Ammon's horn (tissue), 1 donor: Measurements from ENCODE around the gene KIF25.
A peak's percentile ranks its signal among the peaks of the same experiment; 100 is the strongest.

Experiments
- DNase-seq: peaks from one replicate; pipeline ENCODE4 v3.0.0-alpha.2; 2016; ENCODE audit warnings: low spot score

KIF25 gene

DNA sequence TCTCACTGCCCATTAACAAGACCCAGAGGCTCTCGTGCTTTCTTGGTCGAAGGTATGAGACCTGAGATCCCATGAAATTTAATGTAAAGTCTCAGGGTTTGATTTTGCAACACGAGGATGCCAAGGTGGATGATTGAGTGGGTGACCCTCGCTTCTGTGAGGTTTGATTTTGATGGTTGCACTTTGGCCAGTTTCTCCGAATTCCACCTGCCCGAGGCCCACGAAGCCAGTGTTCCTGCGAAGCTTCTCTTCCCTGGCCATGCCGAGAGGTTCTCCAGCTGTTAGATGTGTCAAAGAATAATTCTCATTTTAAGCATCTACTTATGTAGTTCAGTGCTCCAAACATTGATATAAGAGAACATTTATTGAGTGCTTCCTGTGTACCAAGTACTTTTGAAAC is at the start of gene KIF25:
Gene KIF25 (plus strand): TSS at position 30 of the 400 bp plus-strand sequence. CDS start 31,915 bp downstream, outside the sequence.
- DNase-seq: no peak

- no peak for DNase-seq
Observed at GRCh38 chr6:167947716-167948115, 49.8 kb upstream of the KIF25 start.

DNA sequence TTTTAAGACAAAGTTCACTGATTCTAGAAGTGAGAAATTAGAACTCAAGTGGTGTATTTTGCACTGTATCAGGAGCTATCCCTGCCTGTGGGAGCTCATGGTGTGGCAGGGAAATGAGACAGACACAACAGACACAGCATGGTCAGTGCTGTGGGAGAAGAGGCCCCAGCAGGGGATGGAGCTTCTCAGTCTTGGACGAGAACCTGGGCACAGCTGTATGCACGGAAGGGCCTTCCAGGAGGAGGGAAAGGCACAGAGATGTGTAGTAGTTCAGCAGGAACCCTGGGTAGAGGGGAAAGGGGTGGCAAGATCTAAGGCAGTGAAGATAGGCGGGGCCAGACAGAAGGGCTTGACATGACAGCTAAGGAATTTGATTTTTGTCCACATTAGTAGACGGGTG is 48.8 kb upstream of the KIF25 start:
- no peak for DNase-seq

DNA sequence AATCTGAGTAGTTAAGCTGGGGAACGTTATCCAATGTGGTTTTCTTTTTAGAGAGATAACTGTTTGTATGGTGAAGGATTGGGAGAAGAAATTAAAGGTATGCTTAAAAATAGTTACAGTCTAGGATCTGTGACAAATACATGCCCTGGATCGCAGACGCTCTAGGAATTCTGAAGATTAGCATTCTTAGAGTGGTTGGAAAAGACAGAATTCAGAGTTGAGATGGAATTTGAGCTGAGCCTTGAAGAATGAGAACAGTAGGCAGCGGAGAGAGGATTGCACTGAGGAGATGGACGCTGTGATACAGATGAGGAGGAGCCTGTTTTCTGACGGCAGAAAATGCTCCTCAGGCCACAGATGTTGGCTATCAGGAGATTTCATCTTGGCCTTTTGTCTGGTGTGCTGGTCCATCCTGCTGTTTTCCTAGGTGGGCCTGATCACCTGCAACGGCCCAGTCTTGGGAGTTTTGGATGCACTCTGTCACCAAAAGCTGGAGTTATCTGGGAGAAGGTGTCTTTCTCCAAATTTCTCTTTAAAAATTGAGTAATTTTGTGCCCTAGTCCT is 48.3 kb upstream of the KIF25 start:
- DNase-seq: no peak

DNA sequence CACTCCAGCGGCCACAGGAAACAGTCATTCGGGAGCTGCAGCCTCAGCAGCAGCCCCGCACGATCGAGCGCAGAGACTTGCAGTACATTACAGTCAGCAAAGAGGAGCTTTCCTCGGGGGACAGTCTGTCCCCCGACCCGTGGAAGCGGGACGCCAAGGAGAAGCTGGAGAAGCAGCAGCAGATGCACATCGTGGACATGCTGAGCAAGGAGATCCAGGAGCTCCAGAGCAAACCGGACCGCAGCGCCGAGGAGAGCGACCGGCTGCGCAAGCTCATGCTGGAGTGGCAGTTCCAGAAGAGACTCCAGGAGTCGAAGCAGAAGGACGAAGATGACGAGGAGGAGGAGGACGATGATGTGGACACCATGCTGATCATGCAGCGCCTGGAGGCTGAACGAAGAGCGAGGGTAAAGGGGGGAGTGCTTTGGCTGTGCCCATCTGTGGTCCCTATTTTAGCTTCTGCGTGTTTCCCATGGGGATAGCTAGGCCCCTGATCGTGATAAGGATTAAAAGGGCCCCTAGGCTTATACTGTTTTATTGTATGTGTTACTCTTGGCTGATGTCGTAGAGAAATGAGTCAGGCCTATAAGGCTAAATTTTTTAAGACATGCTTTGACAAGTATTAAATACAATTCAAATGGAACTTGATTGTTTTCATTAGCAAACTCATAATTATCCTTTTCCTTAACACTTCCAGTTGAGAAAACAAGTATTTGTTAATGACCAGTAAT is 45.5 kb upstream of the KIF25 start:
- no peak for DNase-seq

- DNase-seq: no peak
Observed at GRCh38 chr6:167952512-167952859, 45.0 kb upstream of the KIF25 start.

GRCh38 chr6:167953551-167953950 is 43.9 kb upstream of the KIF25 start:
- no peak for DNase-seq

GRCh38 chr6:167954151-167954550 is 43.3 kb upstream of the KIF25 start:
- DNase-seq: no peak

- no peak for DNase-seq
Observed at GRCh38 chr6:167956491-167956890, 41.0 kb upstream of the KIF25 start.

DNA sequence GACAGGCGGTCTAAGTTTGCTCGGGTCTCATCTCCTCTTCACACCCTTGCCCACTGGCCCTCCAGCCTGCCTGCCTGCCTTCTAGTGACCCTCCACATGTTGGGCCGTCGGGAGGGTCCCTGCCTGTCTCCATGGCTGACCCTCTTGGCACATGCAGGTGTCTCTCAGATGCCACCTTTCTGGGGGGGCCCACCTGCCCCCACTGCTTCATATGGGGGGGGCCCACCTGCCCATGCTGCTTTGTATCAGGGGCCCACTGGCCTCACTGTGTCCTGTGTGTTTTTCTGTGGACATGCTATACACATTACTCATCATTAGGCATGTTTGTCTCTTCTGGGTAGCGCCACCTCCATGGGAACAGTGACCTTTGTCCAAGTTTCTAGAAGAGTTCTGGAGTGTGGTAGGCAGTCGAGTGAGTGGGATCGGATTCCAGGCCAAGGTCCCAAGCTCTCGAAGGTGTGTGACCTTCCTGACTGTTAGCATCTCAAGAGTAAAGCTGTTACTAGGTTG is 40.4 kb upstream of the KIF25 start:
- DNase-seq: no peak

DNA sequence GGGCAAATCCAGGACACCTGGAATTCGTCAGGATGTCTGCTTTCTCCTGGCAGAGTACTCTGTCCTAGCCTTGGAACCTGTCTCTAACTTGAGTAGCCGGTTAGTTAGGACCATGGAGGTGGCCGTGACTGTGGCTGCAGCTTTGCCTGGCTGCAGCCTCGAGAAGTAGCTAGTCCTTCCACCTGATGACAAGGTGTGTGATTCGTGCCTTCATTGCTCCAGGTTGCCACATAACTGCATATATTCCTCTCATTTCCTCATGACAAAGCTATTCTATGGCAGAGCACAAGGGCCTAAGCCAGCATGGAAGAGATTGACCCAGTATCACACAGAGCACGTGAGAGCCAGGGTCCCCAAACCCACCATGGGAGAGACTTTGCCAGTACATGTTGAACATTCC is 39.8 kb upstream of the KIF25 start:
- no peak for DNase-seq

DNA sequence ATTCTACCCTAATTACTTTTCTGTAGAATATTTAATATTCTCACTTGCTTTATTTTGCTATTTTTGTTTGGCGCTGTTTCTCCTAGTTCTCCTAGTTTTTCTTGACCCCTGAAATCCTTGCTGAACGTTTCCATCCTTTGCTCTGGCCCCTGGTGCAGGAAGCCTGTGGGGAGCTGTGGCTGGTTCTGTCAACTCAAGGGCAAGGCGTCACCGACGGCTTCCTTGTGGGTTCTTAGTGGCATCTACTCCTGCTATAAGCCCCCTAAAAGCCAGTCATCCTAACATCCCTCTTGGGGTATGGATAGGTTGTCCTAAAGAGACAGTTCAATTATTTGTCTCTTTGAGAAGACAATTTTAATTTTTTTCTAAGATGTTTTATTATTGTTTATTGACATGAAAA is 36.9 kb upstream of the KIF25 start:
- DNase-seq: no peak

DNA sequence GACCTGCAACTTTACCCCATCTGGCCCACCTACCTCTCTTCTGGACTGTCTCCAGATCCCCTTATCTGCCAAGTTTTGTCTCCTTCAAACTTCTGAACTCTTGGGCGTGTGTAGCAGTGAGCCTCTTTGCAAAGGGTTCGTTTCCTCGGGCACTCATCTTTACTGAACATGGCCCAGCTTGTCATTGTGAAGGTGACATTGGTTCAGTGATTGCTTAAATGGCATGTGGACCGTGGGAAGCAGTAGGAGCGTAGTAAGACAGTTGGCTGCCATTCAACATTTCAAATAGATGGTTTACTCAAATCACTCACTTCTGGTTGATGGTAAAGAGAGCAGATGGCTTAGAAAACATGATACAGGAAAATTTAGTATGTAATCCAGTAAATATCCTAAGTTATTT is 34.8 kb upstream of the KIF25 start:
- DNase-seq: peak; percentile 74

GRCh38 chr6:167963589-167964057 is 33.8 kb upstream of the KIF25 start:
- DNase-seq: peak; percentile 65

DNA sequence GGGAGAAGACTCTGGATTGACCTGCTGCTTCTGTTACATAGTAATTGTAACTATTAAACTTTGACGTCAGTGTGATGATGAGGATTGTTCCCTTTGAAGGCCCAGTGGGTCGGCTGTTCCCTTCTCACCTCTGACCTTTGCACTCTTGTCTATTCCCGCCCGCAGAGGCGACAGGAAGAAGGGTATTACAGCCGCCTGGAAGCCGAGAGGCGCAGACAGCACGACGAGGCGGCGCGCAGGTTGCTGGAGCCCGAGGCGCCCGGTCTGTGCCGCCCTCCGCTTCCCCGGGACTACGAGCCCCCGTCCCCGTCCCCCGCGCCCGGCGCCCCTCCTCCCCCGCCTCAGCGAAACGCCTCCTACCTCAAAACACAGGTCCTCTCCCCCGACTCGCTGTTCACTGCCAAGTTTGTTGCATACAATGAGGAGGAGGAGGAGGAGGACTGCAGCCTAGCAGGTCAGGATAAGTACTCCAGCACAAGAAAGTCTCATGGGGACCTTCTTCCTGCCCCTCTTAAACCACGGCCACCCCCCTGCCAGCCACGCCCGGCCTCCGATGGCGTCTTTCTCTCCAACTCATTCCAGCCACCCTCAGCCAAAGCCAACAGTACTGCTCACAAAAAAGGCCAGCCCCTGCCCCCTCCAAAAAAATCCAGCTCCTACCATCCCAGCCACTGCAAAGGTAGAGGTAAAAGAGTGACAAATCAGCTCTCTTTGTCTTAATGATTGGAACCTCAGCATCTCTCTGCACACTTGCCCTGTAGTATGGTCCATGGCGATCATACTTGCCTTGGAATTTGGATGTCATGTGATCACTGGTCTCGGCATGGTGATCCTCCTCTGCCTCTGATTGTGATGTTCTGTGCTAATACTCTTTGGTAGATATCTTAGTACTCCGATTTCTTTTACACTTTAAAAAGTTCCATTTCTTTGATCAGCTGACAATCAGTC is 31.6 kb upstream of the KIF25 start:
- DNase-seq: no peak

DNA sequence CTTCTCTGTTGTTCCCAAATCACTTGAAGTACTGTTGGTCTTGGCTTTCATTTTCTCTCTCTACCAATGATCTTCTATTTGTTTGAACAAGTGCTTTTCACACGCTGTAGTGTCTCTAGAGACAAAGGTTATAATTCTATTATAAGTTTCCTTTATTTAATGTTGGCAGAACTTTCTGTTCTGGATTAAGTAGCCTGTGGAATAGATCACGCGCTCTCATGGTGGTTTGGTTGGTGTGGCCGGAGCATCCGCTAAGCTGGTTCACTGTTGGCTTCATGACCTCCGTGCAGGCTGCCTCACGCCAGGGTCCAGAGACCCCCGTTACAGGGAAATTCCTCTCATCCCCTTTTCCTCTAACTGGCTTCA is 30.9 kb upstream of the KIF25 start:
- no peak for DNase-seq

DNA sequence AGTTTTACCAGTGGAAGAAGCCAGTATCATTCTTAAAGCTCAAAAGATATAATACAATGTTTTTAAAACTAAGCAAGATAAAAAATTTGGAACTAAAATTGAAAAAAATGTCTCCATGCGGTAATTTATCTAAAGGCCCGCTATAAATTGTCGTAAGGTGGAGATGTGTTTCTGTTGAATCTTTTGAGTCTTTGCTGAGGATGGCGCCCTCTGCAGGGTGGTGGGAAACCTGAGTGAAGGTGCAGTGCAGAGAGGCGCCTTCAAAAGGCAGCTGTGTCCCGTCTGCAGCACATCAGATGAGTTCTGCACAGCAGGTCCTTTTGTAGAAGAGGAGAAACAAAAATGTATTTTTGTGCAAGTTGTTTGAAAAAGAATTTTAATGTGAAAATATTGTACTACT is 29.4 kb upstream of the KIF25 start:
- DNase-seq: no peak

DNA sequence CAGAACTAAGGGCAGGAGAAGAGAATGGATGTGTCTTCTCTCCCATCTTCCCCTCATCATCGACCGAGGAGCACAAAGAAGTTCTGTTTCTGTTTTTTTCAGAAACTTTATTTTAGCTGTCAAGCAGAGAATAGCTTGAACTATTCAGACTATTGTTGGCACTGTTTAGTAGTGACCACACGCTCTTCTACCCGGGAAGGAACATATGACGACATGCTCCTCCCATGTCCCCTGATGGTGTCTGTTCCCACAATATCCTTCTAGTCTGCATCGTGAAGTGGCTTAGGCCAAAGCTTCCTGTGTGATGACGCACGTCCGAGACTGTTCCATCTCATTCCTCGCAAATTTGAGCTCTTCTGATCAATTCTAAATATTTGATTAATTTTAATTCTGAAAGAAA is 27.2 kb upstream of the KIF25 start:
- DNase-seq: peak; percentile 76

DNA sequence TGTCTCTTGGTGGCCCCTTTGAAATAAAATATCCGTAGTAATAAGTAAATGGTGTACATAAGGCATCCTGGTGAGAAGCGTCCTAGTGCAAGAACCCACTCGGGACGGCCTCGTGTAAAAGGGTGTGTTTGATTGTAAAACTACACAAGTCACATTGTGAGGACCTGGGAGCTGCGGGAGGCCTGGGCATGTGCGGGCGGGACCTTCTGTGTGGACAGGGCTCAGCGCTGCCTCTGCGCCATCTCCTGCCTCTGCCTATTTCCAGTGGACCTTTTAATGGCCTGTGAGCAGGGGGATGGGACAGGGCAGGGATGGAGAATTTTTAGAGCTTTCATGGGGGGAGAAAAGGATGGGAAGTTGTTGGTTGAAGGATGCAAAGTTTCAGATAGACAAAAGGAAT is 25.3 kb upstream of the KIF25 start:
- DNase-seq: no peak

DNA sequence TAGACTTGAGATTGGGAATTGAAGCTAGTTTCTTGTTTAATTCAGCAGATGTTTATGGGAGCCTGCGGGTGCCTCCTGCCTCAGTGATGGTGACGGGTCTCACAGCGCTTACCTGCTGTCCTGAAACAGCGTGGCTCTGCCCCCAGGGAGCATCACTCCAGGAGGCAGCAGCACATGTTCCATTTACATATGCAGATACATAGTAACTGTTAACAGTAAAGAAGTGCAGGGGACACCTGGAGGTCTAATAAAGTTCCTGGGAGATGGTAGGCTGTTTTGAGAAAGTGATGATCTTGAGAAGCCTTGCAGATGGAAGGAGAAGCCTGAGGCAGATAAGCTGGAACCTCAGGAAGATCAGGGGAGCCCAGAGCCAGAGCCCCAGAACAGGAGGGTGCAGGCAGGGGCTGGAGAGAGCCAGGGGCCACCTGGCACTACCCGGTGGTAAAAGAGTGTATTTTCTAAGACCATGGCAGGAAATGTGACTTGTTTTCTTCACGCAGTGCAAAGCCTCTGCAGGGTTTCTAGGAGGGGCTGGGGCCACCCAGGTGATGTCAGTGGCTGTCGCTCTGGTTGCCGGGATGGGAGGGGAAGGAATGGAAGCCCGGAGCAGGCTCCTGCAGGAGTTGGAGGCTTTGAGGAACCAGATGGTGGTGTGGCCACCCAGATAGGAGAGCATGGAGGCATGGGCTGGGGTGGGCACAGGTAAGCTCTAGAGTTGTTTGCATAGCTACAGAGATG is 24.2 kb upstream of the KIF25 start:
- no peak for DNase-seq

DNA sequence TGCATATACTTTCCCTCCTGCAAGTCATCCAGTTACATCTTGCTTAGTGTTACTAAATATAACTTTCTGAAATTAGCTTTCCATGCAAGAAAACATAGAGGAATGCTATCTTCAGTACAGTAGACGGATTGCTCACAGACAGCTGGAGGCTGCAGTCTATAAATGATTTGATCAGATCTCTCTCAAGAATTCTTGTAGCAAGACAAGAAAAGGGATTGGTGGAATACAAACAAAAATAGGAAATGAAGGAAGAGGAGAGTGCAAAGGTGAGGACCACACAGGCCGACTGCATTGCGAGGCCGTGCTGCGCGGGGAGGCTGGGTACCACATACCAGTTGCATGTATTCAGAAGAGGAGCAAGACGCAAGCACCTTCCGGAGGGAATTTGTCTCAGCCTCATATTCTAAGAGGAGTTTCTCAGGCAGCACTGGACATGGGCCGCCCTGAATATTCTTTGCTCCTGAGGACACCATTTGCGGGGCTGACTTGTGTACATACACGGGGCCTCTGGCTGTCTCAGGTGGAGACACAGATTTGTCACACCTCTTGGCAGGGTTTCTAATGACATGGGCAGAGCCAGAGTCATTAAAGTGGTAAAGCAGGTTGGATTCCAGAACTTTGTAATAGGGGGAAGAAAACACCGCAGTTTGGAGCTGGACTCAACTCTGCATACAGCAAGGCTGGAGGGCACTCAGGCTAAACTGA is 22.7 kb upstream of the KIF25 start:
- no peak for DNase-seq
